HTERT RPE-1 (cell line): ENCODE measurements around the gene PIP5K1C.

Experiments
- in situ Hi-C: fragments of 300-500 bp; cut with MboI; formaldehyde crosslinking; loops from 4 replicates; pipeline ENCODE4 v1.14.3; 2020; ENCODE audit warnings: low sequenced_read_pairs

The PIP5K1C gene

GRCh38 chr19:3614858-3615505 is 85.3 kb downstream of the PIP5K1C start:
- in situ Hi-C loops = no loop called here

- in situ Hi-C loops = no loop called here
These were observed 86.2 kb downstream of the PIP5K1C start for GRCh38 chr19:3613818-3614661.

DNA sequence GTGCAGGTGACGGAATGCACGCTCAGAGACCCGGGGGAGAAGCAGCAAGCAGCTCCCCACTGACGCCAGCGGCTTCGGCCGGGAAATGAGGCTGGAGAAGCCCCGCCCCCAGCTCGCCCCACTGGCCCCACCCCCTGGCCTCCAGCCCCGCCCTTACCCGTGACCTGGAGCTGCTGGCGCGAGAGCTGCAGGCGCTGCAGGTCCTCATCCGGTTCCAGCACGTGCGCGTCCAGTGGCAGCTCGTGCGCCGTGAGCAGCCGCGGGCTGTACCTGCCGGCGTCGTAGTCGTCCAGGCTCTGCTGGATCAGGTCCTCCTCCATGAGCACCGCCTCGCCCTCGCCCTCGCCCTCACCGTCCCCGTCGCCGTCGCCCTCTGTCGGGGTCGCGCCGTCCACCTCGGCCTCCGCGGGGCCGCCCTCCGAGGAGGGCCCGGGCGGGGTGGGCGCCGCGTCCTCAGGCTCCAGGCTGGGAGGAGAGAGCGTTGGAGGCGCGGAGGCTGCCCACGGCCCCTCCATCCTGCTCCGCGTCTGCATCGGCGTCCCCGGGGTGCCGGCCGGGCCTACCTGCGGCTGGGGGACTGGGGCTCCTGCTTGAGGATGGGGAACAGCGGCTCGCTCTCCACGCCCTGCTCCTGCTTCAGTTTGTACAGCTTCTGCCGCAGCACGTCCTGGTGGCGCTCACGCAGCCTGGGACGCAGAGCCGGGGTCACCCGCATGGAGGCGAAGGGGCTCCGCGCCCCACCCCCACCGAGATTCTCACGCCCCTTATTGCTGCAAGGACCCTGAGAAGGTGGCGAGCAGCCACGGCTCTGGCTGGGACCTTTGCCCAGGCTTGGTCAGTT is 87.1 kb downstream of the PIP5K1C start:
- in situ Hi-C loops = no loop called here

- in situ Hi-C loops = no loop called here
These were observed 87.9 kb downstream of the PIP5K1C start for GRCh38 chr19:3612330-3612729.

- in situ Hi-C loops = no loop called here
These were observed 88.4 kb downstream of the PIP5K1C start for GRCh38 chr19:3611841-3612240.

GRCh38 chr19:3610745-3611717 is 89.2 kb downstream of the PIP5K1C start:
- in situ Hi-C loops = no loop called here

GRCh38 chr19:3609779-3610719 is 90.2 kb downstream of the PIP5K1C start:
- in situ Hi-C loops = no loop called here

DNA sequence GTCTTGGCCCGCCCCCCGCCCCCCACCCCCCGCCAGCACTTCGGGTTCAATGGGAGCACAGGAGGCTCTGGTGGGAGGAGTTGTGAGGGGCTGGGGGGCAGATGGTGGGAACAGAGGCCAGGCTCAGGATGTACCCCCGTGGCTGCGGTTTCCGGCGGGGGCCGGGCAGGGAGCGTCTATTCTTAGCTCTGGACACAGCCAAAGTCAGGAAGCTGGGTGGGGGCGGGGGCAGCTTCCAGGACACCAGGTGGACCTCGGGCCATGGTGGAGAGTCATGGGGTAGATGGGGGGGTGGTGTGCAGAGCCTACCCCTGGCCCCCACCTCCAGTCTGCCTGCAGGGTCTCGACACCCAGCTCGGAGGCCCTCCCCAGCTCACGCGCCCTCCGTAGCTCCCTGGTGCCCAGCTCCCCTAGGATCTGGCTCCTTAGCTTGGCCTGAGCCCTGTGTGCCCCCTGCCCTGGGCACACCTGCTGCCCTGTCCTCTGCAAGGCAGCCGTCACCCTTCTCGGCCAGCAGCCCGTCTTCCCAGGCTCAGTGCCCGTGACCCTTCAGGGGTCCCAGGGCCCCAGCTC is 91.4 kb downstream of the PIP5K1C start:
- in situ Hi-C loops = no loop called here

GRCh38 chr19:3608079-3608641 is 92.1 kb downstream of the PIP5K1C start:
- in situ Hi-C loops = no loop called here

DNA sequence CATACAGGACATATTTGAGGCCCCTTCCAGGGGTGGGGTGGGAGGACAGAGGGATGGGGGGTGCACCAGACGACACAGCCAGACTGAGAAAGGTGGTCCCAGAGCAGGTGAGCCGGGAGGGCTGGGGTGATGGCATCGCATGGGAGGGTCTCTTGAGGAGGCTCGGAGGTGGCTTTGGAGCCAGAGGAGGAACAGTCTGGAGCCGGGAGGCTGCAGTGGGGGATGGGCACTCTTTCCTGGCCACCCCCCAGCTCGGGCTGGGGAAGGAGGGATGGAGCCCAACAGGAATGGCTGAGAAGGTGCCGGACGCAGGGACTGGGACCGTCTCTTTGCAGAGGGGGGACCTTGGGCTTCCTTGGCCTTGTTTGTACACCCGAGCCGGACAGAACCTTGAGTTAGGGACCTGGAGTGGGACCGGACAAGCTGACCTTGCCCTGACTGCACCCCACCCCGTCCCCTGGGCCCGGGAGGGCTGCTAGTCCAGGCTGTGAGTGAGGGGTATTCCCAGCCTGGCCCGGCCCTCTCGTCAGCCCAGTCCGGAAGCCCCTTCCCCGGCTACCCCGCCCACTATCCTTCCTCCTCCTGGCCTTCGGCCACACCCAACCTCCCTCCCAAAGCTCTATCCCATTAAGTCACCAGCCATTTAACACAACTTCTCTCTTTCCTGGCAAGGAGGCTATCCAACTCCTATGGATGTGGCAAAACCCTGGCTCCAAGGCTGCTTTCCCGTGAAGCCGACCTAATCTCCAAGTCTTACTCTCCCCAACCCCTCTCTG is 92.8 kb downstream of the PIP5K1C start:
- in situ Hi-C loops = no loop called here

- in situ Hi-C loops = no loop called here
These were observed 93.5 kb downstream of the PIP5K1C start, which contains the start of gene TBXA2R for GRCh38 chr19:3606690-3607289. Gene TBXA2R, minus strand, starts transcription at chr19:3606875. Its CDS starts 6,241 bp downstream, at chr19:3600634.

DNA sequence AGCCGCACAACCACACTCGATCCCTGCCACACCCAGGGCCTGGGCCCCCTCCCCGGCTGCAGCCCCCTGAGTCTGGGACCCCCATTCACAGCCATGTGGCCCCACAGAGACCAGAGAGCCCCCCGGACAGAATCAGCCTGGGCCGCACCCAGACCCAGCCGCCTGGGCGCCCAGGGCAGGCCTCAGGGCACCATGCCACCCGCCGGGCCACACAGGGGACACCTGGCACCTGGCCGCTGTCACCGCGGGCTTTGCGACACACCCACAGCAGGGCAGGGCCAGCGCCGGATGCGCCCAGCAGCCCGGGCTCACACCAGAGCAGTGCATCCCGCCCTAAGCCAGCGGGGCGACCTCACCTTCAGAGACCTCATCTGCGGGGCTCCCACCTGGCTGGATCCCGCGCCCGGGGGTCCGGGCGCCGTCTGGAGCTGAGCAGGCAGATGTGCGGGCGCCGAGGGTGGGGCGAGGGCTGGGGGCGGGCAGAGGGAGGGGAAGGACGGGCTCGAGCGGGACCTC is 94.0 kb downstream of the PIP5K1C start:
- in situ Hi-C loops = no loop called here

DNA sequence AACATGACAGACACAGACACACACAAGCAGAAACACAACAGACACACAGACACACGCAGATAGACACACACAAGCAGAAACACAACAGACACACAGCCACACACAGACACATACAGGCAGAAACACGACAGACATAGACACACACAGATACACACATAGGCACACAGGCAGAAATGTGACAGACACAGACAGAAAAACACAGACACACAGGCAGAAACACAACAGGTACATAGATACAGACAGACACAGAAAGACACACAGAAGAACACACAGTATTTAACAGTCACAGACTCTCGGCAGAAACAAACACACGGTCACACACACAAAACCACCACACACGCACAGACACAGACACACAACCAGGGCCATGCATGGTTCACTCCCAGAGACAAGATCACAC is 94.5 kb downstream of the PIP5K1C start:
- in situ Hi-C loops = no loop called here

DNA sequence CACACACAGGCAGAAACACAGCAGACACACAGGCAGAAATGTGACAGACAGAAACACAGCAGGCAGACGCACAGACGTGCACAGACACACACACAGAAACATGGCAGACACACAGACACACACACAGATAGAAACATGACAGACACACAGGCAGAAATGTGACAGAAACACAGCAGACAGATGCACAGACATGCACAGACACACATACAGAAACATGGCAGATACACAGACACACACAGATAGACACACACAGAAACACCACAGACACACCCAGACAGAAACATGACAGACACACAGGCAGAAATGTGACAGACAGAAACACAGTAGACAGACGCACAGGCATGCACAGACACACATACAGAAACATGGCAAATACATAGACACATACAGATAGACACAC is 94.9 kb downstream of the PIP5K1C start:
- in situ Hi-C loops = no loop called here

GRCh38 chr19:3604987-3605343 is 95.3 kb downstream of the PIP5K1C start:
- in situ Hi-C loops = no loop called here

- in situ Hi-C loops = no loop called here
These were observed 95.9 kb downstream of the PIP5K1C start for GRCh38 chr19:3604227-3604986.
